Stimulated activated CD4-positive, alpha-beta T cell treated with anti-CD3 and anti-CD28 coated beads, Interleukin-2, amount 100 ng/mL, for 4 hours (primary cell): ENCODE results near the gene SGK1.
"Not testable (repeated sequence)": the region's sequence is repeated elsewhere in the genome, so short reads cannot be mapped to it uniquely, and the experiment has no call there.

Source experiments
- DNase-seq: peaks from one replicate; pipeline ENCODE4 v3.0.0-alpha.2; 2020; ENCODE audit warnings: low read depth

Gene SGK1

GRCh38 chr6:134223796-134224420, 94.0 kb downstream of the SGK1 start:
- no peak for DNase-seq

- no peak for DNase-seq
These were observed 96.7 kb downstream of the SGK1 start for GRCh38 chr6:134221250-134221649.

GRCh38 chr6:134217798-134218140, 100.1 kb downstream of the SGK1 start:
- no peak for DNase-seq

GRCh38 chr6:134217105-134217797, 100.7 kb downstream of the SGK1 start:
- DNase-seq, result no peak

GRCh38 chr6:134216301-134217010, 101.5 kb downstream of the SGK1 start:
- DNase-seq, result no peak

GRCh38 chr6:134213410-134213809, 104.5 kb downstream of the SGK1 start:
- not testable (repeated sequence) for DNase-seq

GRCh38 chr6:134211297-134211696, 106.6 kb downstream of the SGK1 start:
- no peak for DNase-seq

- no peak for DNase-seq
These were observed 110.5 kb downstream of the SGK1 start for GRCh38 chr6:134207421-134207820.

- no peak for DNase-seq
These were observed 112.5 kb downstream of the SGK1 start for GRCh38 chr6:134205366-134205765.

GRCh38 chr6:134204759-134205158, 113.2 kb downstream of the SGK1 start:
- DNase-seq, result not testable (repeated sequence)

- DNase-seq, result no peak
These were observed 113.9 kb downstream of the SGK1 start for GRCh38 chr6:134204031-134204430.

- DNase-seq, result no peak
These were observed 116.2 kb downstream of the SGK1 start for GRCh38 chr6:134201716-134202115.

GRCh38 chr6:134199848-134200606, 117.9 kb downstream of the SGK1 start:
- no peak for DNase-seq

GRCh38 chr6:134198093-134198492, 119.8 kb downstream of the SGK1 start:
- DNase-seq, result no peak

- not testable (repeated sequence) for DNase-seq
These were observed 120.2 kb downstream of the SGK1 start for GRCh38 chr6:134197685-134198084.

GRCh38 chr6:134196568-134197193, 121.2 kb downstream of the SGK1 start:
- no peak for DNase-seq

- DNase-seq, result no peak
These were observed 121.9 kb downstream of the SGK1 start for GRCh38 chr6:134195985-134196384.

GRCh38 chr6:134195164-134195906, 122.6 kb downstream of the SGK1 start:
- no peak for DNase-seq

GRCh38 chr6:134193536-134194498, 124.1 kb downstream of the SGK1 start:
- DNase-seq, result no peak

- not testable (repeated sequence) for DNase-seq
These were observed 125.3 kb downstream of the SGK1 start for GRCh38 chr6:134192609-134193008.
